Fibroblast of mammary gland (primary cell): ENCODE results near the gene DSP.

Experiments
- DNase-seq: peaks from one replicate; pipeline ENCODE4 v3.0.0-alpha.2; 2010; ENCODE audit warnings: low read depth
- H3K4me3 ChIP-seq: 2 replicates; pipeline ENCODE4 v1.5.1; 2011; ENCODE audit warnings: low read depth, mild to moderate bottlenecking, low read length, moderate library complexity; ENCODE audit not compliant: control insufficient read depth
- CTCF ChIP-seq: conservative IDR thresholded peaks from 2 replicates; pipeline ENCODE4 v1.5.1; 2011; ENCODE audit warnings: low read depth, low read length, inconsistent platforms; ENCODE audit not compliant: control insufficient read depth, insufficient read depth

The DSP gene

GRCh38 chr6:7587631-7588100 lies 46.2 kb downstream of the DSP start:
- no peak for TF ChIP-seq CTCF
- peak; percentile 37 for DNase-seq
- H3K4me3 ChIP-seq, result no peak overlapping the region

- no peak for DNase-seq
- no peak overlapping the region for H3K4me3 ChIP-seq
- no peak for TF ChIP-seq CTCF
Measured at GRCh38 chr6:7588506-7588905, 47.0 kb downstream of the DSP start.

GRCh38 chr6:7589221-7589620 lies 47.8 kb downstream of the DSP start:
- TF ChIP-seq CTCF, result no peak
- no peak overlapping the region for H3K4me3 ChIP-seq
- DNase-seq, result peak; percentile 12

GRCh38 chr6:7589949-7590917 lies 48.8 kb downstream of the DSP start, which contains the start of gene SNRNP48:
SNRNP48 (plus strand) TSS chr6:7590198; CDS start chr6:7590258, 60 bp downstream.
- no peak for TF ChIP-seq CTCF

GRCh38 chr6:7590918-7591302 lies 49.4 kb downstream of the DSP start:
- peak; percentile 30 for DNase-seq
- H3K4me3 ChIP-seq, result peak overlapping the region; percentile 78
- TF ChIP-seq CTCF, result no peak

More at GRCh38 chr6:7589949-7590917, 48.8 kb downstream of the DSP start, which contains the start of gene SNRNP48:
- peak within 1 kb of the TSS; percentile 78 for H3K4me3 ChIP-seq
- DNase-seq, result peak; percentile 89

GRCh38 chr6:7591770-7592169 lies 50.3 kb downstream of the DSP start:
- DNase-seq, result no peak
- TF ChIP-seq CTCF, result no peak
- no peak overlapping the region for H3K4me3 ChIP-seq
